GM19328 (cell line): Measurements from ENCODE around the gene MANSC4.

Source experiments
- ATAC-seq: cut with Tn5 transposase; IDR thresholded peaks from one replicate; pipeline ENCODE4 v1.9.1; 2021; ENCODE audit warnings: mild to moderate bottlenecking, moderate library complexity; ENCODE audit not compliant: unreplicated experiment

Gene MANSC4

GRCh38 chr12:27779920-27780611 lies at the start of gene MANSC4, which contains the start of gene KLHL42:
Gene MANSC4 (minus strand): TSS chr12:27780236. CDS start chr12:27771276, 8,960 bp downstream.
Gene KLHL42 (plus strand): TSS chr12:27780233. CDS start chr12:27780331, 98 bp downstream.
- ATAC-seq: peak; percentile 76

DNA sequence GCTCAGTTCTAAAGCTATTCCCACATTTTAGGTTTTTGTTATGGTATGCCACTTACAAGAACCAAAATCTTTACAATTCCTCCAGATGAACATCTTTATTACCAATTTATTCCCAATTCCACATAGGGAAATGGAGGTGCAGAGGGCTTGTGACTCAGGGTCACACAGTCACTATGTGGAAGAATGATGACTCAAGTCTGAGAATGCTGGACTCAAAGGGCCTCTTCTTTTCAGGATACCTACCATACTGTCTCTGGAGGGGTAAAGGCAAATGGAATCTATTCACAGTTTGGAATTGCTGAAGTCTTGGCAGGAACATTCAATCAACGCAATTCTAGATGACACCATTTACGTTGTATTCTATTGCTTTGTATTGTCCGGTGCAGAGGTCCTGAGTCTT lies 48.2 kb upstream of the MANSC4 start:
- ATAC-seq: no peak

GRCh38 chr12:27826076-27826475 lies 46.0 kb upstream of the MANSC4 start:
- ATAC-seq: no peak

DNA sequence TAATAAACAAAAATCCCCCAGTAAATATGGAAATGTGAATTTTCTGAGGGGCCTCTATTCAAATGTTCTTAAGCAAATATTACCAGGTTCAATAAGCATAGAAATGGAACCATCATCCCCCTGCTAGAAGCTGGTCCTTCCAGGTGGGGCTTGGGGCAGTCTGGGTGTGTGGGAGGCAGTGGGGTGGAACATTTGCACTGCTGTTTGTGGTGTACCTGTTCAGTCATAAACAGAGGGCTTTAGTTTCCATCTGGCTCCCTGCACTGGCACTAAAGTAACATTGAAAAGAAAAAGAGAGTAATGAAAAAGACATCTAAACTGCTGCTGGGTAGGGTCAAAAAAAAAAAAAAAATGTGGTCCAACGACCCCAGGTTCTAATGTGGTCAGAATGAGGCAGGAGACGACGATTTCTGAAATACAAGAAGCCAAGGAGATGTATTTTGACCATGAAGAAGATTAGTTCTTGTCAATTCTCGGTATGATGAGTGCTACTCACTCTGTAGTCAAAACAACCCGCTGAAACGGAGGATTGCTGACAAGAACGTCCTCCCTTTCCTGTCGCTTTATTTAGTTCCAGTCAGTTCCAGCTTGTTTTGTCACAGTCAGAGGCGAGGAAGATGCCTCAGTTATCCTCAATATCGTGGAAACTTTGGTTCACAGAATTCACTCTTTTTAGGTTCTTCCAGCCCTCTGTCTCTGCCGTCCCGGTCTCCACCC lies 44.2 kb upstream of the MANSC4 start:
- peak; percentile 74 for ATAC-seq

- no peak for ATAC-seq
Observed at GRCh38 chr12:27823038-27823437, 43.0 kb upstream of the MANSC4 start.

- ATAC-seq: peak; percentile 49
Observed at GRCh38 chr12:27822076-27822712, 42.2 kb upstream of the MANSC4 start.

DNA sequence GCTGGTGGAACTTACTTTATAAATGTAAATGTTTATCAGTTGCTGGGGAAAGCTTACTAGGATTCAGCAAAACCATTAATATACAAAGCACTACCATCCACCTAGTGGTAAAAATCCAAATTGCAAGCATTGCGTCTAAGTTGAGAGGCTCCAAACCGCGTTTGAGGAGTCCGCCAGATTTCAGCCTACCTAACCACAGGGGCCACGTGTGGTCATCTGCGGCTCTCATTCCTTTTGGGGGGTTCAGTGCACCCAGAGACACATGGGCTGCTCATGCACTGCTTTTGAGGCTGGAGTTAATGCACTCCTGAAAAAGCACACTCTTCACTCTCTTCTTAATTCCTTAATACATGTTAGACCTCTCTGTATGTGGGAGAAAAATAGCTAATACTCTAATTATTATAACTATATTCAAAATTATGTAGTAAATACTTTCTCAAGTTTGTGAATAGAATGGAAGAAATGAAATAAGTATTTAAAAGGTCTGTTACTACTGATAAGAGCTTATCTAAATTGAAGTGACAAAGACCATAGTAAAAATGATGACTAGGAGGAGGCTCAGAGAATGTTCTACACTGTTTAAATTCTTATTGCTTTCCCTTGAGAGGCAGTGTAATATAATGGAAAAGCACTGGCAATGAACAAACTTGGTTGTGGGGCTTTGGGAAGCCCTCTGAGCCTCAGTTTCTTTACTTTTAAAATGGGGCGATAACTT lies 41.4 kb upstream of the MANSC4 start:
- ATAC-seq: no peak

DNA sequence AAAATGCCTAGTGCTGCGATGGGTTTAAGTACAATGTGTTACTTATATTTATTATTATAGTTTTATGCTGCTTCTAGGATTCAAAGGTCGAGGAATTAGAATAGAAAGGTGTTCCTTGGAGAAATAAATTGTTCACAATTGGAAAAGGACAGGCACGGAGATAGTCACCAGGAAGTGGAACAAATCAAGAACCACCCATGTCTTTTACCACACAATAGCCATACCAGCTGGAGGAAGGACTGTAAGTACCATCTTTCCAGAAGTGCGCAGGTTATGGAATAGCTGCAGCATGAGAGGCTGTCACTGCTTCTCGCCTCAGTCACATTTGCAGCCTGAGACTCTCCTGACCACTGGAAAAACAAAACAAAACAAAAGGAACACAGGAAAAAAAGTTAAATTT lies 40.5 kb upstream of the MANSC4 start:
- no peak for ATAC-seq

DNA sequence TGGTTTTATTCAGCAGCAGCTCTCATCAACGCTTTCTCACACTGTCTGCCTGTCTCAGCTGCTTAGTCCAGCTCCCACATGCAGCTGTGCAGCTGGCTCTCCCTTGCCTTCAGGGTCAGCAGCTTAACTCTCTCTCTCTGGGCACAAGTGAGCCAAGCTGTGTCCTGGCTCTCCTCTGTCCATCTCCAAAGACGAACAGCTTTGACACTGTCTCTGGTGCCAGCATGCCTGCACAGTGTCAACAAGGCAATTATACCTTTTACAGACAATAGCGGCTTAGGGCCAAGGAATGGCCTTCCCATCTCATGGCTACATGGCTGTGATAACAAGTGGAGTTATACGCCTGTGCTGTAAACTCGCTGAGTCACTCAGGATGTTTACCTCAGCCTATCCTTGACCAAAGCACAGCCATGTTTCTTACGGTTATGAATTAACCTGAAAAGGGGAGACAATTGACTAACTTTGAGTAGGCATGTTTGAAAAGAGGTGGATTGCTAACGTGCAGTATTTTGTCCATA lies 38.4 kb upstream of the MANSC4 start:
- ATAC-seq: no peak

- ATAC-seq: no peak
Observed at GRCh38 chr12:27817766-27818165, 37.7 kb upstream of the MANSC4 start.

DNA sequence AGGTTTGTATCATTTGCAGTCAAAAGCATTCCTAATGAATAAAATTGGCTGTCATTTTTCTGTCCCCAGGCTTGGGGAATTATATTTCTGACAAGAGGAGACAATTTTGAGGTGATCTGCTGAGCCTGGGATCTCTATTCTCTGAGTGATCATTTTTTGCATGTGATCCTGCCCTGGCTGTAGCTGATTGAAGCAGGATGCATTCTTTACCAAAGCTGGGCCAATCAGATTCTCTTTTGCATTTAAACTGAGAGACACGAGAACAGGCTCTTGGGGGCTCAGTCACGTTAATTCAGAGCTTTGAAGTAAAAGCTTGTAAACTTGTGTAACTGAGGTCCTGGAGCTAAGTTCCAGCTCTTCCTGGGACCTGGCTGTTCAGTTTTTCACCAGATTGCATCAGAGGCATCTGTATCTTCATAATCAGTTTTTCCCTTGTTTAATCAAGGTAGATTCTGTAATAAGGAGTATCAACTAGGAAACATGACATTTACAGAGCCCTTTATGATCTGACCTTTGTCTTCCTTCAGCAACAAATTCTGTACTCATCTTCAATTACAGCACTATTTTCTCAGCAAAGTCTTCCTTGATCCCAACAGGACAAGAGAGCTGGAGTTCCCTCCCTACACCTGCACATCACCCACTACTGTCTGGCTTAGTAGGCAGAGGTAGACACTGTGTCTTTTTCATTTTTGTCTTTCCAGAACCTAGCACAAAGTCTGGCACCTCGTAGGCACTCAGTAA lies 35.0 kb upstream of the MANSC4 start:
- ATAC-seq: no peak

- ATAC-seq: no peak
Observed at GRCh38 chr12:27814411-27814810, 34.4 kb upstream of the MANSC4 start.

DNA sequence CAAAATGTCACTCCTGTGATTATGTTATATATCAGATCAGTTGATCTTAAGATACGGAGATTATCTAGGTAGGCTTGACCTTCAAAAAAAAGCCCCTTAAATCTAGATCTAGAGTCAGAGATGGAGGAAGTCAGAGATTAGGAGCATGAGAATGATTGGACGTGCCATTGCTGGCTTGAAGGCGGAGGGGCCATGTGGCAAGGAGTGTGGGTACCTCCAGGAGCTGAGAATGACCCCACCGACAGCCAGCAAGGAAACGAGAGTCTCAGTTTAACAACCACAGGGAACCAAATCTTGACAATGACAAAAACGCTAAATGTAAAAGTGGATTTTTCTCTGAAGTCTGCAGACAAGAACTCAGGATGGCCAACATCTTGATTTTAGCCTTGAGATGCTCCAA lies 32.5 kb upstream of the MANSC4 start:
- ATAC-seq: no peak

DNA sequence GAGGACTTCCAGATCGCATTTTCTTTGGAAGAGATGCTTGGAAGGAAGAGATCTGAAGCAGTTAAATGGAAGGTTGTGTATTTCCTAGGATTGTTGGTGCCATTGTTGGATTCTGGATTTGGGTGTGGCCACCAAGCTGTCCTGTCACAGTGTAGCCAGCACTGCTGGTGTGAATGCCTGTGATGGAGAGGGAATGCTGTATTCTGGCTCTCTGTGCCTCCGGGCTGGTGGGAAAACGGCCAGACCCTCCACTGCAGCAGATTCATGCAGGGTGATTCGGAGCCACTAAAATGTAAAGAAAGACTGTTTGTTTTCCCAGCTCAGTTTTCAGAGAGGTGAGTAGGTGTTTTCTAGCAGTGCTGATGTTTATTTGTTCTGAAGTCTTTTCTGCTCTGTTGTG lies 30.7 kb upstream of the MANSC4 start:
- no peak for ATAC-seq

DNA sequence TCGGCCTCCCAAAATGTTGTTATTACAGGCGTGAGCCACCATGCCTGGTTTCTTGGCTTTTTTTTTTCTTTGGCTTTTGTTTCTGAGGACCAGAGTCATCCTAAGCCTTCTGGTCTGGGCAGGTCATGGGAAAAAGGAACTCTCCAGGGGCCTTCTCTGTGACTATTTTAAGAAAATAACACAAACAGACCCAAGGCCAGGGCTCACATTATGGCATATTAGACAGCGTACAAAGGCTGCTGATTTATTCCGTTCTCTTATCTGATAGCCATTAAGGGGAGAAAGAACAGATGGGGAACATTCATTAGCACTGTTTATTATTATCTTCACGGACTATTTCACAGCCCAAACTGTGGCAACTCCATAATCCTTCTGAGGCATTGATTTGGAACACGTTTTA lies 28.8 kb upstream of the MANSC4 start:
- ATAC-seq: no peak

DNA sequence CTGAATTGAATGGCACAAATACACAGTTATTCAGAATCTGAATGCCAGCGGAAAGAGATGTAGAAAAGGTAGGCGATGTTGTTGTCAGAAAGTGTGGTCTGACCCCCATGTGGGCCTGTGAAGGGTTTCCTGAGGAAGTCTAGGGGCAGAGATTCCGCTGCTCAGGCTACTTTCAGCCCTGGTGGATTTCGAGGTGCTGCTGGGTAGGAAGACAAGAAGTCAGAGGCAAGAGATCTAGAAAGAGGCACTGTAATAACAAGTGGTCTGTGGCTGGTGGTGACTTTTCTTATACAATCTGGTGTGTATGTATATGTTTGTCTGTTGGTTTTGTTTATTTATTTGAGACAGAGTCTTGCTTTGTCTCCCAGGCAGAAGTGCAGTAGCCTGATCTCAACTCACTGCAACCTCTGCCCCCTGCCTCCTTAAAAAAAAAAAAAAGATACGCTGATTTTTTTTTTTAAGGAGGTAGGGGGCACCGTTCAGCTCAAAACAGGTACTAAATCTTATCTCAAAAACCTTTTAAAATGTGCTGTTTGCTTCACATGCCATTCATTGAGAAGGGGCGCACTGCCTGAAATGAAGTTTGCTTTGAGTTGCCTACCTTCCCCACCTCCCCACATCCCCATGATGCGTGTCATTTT lies 27.1 kb upstream of the MANSC4 start:
- ATAC-seq: no peak

- ATAC-seq: no peak
Observed at GRCh38 chr12:27806259-27806658, 26.2 kb upstream of the MANSC4 start.

DNA sequence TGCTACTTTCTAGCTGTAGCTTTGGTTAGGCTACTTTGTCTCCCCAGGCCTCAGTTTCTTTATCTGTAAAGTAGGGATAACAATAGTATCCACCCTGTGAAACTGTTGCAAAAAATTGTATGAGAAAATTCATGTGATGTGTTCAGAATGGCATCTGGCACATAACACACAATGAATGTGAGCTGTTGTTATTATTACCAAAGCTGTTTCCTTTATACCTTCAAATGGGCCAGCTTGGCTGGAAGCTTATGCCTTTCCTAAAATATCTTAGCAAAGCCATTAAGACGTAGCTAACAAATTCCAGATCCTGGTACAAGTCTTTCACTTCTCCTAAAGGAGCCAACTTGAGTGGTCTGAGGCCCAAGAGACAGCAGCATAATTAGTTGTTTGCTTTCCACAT lies 25.2 kb upstream of the MANSC4 start:
- no peak for ATAC-seq

GRCh38 chr12:27802936-27803335 lies 22.9 kb upstream of the MANSC4 start:
- ATAC-seq: no peak

DNA sequence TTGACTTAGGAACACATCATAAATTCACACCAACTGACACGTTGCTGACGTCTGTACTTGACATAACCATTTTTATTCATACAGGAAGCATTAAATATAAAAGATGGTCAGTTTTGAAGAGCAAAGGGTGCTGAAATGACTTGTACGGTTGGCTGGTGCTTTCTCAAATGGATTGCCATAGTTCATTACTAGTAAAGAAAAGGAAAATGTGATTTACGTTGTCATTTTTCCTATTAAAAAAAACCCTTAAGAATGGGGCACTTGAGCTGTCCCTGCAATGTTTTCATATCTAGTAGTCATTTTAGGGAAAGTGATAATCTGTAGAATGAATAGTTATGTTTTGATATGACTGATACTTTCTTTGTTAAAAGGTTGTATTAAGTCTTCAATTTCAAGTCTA lies 22.5 kb upstream of the MANSC4 start:
- ATAC-seq: no peak
